BLaER1 treated with 17β-estradiol and CSF1 and Interleukin-3, amounts not matched to agents 10 nM and 100 nM (cell line): ENCODE results near the gene DCPS.

Experiments used
- H3K27ac ChIP-seq, 11 experiments: shearing (Covaris generic); formaldehyde crosslinking; 2 replicates each; pipeline ENCODE4 v1.8.1; 2022
- H3K27me3 ChIP-seq, 11 experiments: shearing (Covaris generic); formaldehyde crosslinking; 2 replicates each; pipeline ENCODE4 v1.8.1; 2022
- H3K36me3 ChIP-seq, 11 experiments: shearing (Covaris generic); formaldehyde crosslinking; 2 replicates each; pipeline ENCODE4 v1.8.1; 2022
- H3K4me1 ChIP-seq, 10 experiments: shearing (Covaris generic); formaldehyde crosslinking; 2 replicates each; pipeline ENCODE4 v1.8.1; 2022
- H3K4me2 ChIP-seq, 11 experiments: shearing (Covaris generic); formaldehyde crosslinking; 2 replicates each; pipeline ENCODE4 v1.8.1; 2022
- H3K4me3 ChIP-seq, 10 experiments: shearing (Covaris generic); formaldehyde crosslinking; 2 replicates each; pipeline ENCODE4 v1.8.1; 2022
- H3K9ac ChIP-seq, 11 experiments: shearing (Covaris generic); formaldehyde crosslinking; 2 replicates each; pipeline ENCODE4 v1.8.1; 2022
- H3K9me3 ChIP-seq, 11 experiments: shearing (Covaris generic); formaldehyde crosslinking; replicated peaks in 1 of 11; 2 replicates each; pipeline ENCODE4 v1.8.1; 2022
- H4K20me1 ChIP-seq, 11 experiments: shearing (Covaris generic); formaldehyde crosslinking; 2 replicates each; pipeline ENCODE4 v1.8.1; 2022
- Cebpa-rat ChIP-seq, 11 experiments: shearing (Covaris generic); IDR thresholded peaks; 2 replicates each; pipeline ENCODE4 v1.8.1; 2022

The DCPS gene

DNA sequence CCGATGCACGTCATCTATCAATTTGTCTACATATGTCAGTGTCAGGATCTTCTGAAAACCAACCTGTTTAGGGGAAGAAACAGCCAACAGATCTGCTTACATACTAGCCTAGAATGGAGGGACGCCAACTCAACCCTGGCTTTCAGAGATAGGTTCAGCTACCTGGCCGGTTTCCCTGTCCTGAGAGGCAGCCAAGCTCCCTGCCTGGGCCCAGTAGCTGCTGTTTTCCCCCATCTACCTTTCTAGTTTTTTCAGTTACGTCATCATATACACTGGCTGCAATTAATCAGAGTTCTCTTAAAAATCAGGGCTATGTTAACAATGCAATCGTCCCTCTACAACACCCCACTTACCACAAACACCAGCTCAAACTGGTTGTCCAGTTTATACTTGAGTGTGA lies 36.2 kb upstream of the DCPS start:
- H3K27ac ChIP-seq: peak overlapping the region; percentile 70 to 94 (median 91)
- H3K4me3 ChIP-seq: peak overlapping the region; percentile 72 to 96 (median 87)
- H3K9me3 ChIP-seq: no peaks in the 10 kb centered on the region
- peak overlapping the region; percentile 89 to 99 (median 97) for H3K4me2 ChIP-seq
- no peaks in the 10 kb centered on the region for H3K27me3 ChIP-seq
- no peak for TF ChIP-seq Cebpa-rat (IDR thresholded peaks at IDR 0.05)
- peaks cover 23 to 35% (median 27%) of the 10 kb centered on the region in 10 experiments for H3K4me1 ChIP-seq
- peaks cover 0 to 53% (median 25%) of the 10 kb centered on the region in 11 experiments; a peak in 16 of 22 replicates for H4K20me1 ChIP-seq
- peak overlapping the region; percentile 83 to 95 (median 91) for H3K9ac ChIP-seq
- H3K36me3 ChIP-seq: peaks cover 55 to 71% (median 64%) of the 10 kb centered on the region in 11 experiments

DNA sequence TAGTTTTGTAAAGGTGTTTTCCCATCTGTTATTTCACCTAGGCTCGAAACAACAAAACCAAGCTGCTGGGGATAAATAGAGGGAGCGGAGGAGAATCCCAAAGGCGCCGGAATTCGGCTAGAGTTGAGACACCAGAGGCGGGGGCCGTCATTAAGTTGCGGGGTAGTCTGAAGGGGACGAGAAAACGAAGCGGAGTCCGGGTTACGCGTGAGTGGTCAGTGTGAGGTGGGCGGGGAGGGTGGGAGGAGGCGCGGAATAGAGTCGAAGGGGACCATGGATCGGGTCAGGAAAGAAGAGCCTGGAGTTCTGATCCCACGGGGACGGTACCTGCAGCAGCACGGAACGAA lies 35.5 kb upstream of the DCPS start:
- TF ChIP-seq Cebpa-rat (IDR thresholded peaks at IDR 0.05): no peak
- H3K36me3 ChIP-seq: peaks cover 55 to 71% (median 64%) of the 10 kb centered on the region in 11 experiments

DNA sequence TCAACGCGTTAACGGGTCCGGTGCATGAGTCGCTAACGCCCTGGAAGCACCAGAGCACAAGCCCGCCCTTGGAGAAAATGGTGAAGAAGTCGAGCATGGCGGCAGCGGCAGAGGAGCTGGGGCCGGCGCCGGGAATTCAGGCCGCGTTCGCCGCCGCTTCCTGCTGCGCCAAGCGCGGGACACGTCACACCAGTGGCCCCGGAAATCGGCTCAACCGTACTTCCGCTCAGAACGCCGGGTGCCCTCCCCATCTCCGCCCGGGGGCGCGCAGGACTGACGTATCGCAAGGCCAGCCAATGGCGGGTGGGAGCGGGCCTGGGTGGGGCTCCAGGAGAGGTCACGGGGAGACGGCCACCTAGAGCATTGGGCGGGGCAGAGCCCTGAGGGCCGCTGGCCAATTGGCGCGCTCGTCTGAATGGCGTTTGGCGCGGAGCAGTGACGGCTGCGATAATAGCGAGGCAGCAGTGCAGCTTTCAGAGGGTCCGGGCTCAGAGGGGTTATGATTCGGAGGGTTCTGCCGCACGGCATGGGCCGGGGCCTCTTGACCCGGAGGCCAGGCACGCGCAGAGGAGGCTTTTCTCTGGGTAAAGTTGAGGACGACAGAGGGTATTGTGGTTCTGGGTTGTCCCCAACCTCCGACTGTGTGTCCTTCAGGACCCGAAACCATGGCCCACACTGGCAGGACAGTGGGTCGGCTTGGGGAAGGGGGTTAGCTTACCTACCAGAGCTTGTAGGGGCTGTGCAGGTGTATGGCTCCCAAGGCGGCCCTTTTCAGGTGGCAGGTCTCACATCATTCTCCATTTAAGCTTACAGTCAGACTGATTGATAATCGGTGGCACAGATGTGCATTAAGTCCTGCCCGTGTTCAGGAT lies 34.9 kb upstream of the DCPS start, which contains the start of the genes FOXRED1 and SRPRA:
Gene FOXRED1, plus strand, starts transcription at position 447 of the 872 bp plus-strand sequence. Its CDS starts 53 bp downstream, at position 500.
Gene SRPRA, minus strand, starts transcription at position 188 of the 872 bp plus-strand sequence. Its CDS starts 91 bp downstream, at position 97.
- peaks cover 0 to 40% (median 13%) of the 10 kb centered on the region in 11 experiments; a peak in 14 of 22 replicates for H4K20me1 ChIP-seq
- peaks cover 23 to 35% (median 27%) of the 10 kb centered on the region in 10 experiments for H3K4me1 ChIP-seq
- H3K9me3 ChIP-seq: no peaks in the 10 kb centered on the region
- H3K4me2 ChIP-seq: peak within 1 kb of the TSS; percentile 89 to 99 (median 97)
- H3K36me3 ChIP-seq: peaks cover 55 to 71% (median 64%) of the 10 kb centered on the region in 11 experiments
- peak within 1 kb of the TSS; percentile 79 to 94 (median 91) for H3K27ac ChIP-seq
- H3K4me3 ChIP-seq: peak within 1 kb of the TSS; percentile 72 to 96 (median 87)
- no peak for TF ChIP-seq Cebpa-rat (IDR thresholded peaks at IDR 0.05)
- H3K27me3 ChIP-seq: no peaks in the 10 kb centered on the region
- H3K9ac ChIP-seq: peak within 1 kb of the TSS; percentile 83 to 95 (median 91)

More for the DNA sequence above, 35.5 kb upstream of the DCPS start:
- Histone ChIP-seq H3K9me3 (no peaks in the 10 kb centered on the region), H3K27ac (peak overlapping the region; percentile 70 to 94 (median 91)), H3K27me3 (no peaks in the 10 kb centered on the region), H3K4me3 (peak overlapping the region; percentile 72 to 96 (median 87)), H3K4me2 (peak overlapping the region; percentile 89 to 99 (median 97)), H3K9ac (peak overlapping the region; percentile 83 to 95 (median 91)), H4K20me1 (peaks cover 0 to 46% (median 18%) of the 10 kb centered on the region in 11 experiments; a peak in 16 of 22 replicates), H3K4me1 (peaks cover 23 to 35% (median 27%) of the 10 kb centered on the region in 10 experiments)

DNA sequence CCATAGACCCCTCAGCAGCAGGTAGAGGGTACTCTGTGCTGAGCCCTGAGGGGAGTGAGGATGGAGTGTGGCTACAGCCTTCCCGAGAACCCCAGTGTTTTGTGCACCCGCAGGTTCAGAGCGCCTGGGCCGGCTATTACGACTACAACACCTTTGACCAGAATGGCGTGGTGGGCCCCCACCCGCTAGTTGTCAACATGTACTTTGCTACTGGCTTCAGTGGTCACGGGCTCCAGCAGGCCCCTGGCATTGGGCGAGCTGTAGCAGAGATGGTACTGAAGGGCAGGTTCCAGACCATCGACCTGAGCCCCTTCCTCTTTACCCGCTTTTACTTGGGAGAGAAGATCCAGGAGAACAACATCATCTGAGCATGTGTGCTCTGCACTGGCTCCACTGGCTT lies 26.5 kb upstream of the DCPS start:
- no peak overlapping the region for H3K4me2 ChIP-seq
- H3K27ac ChIP-seq: no peak overlapping the region
- H3K36me3 ChIP-seq: peaks cover 50 to 77% (median 65%) of the 10 kb centered on the region in 11 experiments
- no peak for TF ChIP-seq Cebpa-rat (IDR thresholded peaks at IDR 0.05)
- H3K27me3 ChIP-seq: no peaks in the 10 kb centered on the region
- no peak overlapping the region for H3K4me3 ChIP-seq
- H3K4me1 ChIP-seq: peaks cover 26 to 32% (median 29%) of the 10 kb centered on the region in 10 experiments
- H3K9me3 ChIP-seq: no peaks in the 10 kb centered on the region
- no peak overlapping the region for H3K9ac ChIP-seq
- H4K20me1 ChIP-seq: no peaks in the 10 kb centered on the region

DNA sequence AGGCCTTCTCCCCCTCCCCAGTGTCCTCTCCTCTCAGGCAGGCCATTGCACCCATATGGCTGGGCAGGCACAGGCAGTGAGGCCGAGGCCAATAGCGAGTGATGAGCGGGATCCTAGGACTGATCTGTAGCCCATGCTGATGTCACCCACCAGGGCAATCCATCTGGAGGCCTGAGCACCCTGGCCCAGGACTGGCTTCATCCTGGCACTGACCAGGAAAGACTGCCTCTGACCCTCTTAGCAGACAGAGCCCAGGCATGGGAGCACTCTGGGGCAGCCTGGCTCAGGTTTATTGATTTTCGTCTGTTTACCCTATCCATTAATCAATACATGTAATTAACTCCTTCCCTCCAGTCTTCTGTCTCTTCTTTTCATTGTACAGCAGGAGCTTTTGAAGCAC lies 26.1 kb upstream of the DCPS start:
- H3K27me3 ChIP-seq: no peaks in the 10 kb centered on the region
- no peak for TF ChIP-seq Cebpa-rat (IDR thresholded peaks at IDR 0.05)
- H3K27ac ChIP-seq: no peak overlapping the region; a peak in 1 of 22 replicates
- H4K20me1 ChIP-seq: no peaks in the 10 kb centered on the region
- peaks cover 46 to 72% (median 61%) of the 10 kb centered on the region in 11 experiments for H3K36me3 ChIP-seq
- H3K9me3 ChIP-seq: no peaks in the 10 kb centered on the region
- peaks cover 27 to 37% (median 31%) of the 10 kb centered on the region in 10 experiments for H3K4me1 ChIP-seq
- no peak overlapping the region for H3K9ac ChIP-seq
- H3K4me2 ChIP-seq: no peak overlapping the region
- H3K4me3 ChIP-seq: no peak overlapping the region

DNA sequence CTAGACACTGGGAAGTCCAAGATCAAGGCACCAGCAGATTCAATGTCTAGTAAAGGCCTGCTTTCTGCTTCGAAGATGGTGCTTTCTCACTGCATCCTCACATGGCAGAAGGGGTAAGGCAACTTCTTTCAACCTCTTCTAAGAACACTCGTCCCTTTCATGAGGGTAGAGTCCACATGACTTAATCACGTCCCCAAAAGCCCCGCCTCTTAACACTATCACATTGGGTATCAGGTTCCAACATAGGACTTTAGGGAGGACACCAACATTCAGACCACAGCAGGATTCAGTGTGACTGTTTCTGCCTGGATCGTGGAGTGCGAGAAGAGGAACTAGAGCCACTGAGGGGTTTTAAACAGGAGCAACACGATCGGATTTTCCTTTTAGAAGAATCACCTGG lies 24.7 kb upstream of the DCPS start:
- no peaks in the 10 kb centered on the region for H4K20me1 ChIP-seq
- peaks cover 32 to 58% (median 47%) of the 10 kb centered on the region in 11 experiments for H3K36me3 ChIP-seq
- no peak for TF ChIP-seq Cebpa-rat (IDR thresholded peaks at IDR 0.05)
- no peaks in the 10 kb centered on the region for H3K27me3 ChIP-seq
- no peak overlapping the region for H3K4me3 ChIP-seq
- H3K4me2 ChIP-seq: no peak overlapping the region
- peak overlapping the region in 1 of 11 experiments; percentile 77; a peak in 1 of 22 replicates for H3K27ac ChIP-seq
- no peaks in the 10 kb centered on the region for H3K9me3 ChIP-seq
- H3K9ac ChIP-seq: no peak overlapping the region
- H3K4me1 ChIP-seq: peaks cover 34 to 45% (median 41%) of the 10 kb centered on the region in 10 experiments

DNA sequence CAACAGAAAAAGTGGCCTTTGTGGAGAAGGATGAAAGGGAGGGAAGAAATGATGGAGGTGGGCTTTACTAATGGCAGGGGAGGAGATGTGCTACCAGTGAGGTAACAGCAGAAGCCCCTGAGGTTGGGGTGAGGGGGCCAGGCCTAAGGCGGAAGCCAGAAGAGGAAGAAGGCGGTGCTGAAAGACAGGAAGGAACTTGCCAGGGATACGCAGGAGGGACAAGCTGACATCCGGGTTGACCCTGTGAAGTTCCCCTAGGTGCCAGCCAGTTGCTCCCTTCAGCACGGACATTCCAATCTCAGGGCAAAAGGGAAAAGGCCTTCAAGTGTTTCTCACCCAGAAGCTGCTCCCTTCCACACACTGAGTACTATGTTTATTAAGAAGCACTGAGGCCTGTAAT lies 23.3 kb upstream of the DCPS start:
- peak overlapping the region in 9 of 11 experiments; percentile 7 to 56 (median 36); a peak in 9 of 22 replicates for H3K9ac ChIP-seq
- H3K27me3 ChIP-seq: no peaks in the 10 kb centered on the region
- peak overlapping the region; percentile 85 to 97 (median 93) for H3K4me2 ChIP-seq
- peak overlapping the region; percentile 47 to 78 (median 68); a peak in 21 of 22 replicates for H3K27ac ChIP-seq
- H3K36me3 ChIP-seq: peaks cover 18 to 44% (median 33%) of the 10 kb centered on the region in 11 experiments
- 0 out of 22 replicates have a peak, but pooled peaks cover 0 to 5% (median 0%) of the 10 kb centered on the region in 11 experiments for H4K20me1 ChIP-seq
- H3K4me1 ChIP-seq: peaks cover 43 to 58% (median 49%) of the 10 kb centered on the region in 10 experiments
- peak overlapping the region in 3 of 10 experiments; percentile 4 to 39 (median 21); a peak in 2 of 20 replicates for H3K4me3 ChIP-seq
- H3K9me3 ChIP-seq: no peaks in the 10 kb centered on the region
- TF ChIP-seq Cebpa-rat (IDR thresholded peaks at IDR 0.05): no peak

DNA sequence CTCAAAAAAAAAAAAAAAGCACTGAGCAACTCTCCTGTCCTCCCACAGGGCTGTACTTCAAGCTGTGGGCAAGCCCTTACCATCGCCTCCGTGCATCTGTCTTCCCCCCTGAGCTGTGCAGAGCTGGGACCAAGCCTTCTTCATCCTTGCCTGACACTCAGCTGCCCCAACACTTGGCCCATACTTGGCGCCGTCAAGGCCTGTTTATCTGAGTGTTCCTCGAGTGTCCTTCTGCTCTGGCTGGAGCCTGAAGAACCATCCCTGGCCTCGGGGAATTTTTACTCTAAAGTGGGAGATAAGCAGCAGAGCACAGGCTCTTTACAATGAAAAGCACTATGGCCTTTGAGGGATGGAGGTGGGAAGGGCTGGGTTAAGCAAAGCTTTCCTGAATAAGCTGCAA lies 22.6 kb upstream of the DCPS start:
- 0 out of 22 replicates have a peak, but pooled peaks cover 0 to 7% (median 0%) of the 10 kb centered on the region in 11 experiments for H4K20me1 ChIP-seq
- peak overlapping the region in 10 of 11 experiments; percentile 50 to 78 (median 70); a peak in 17 of 22 replicates for H3K27ac ChIP-seq
- H3K4me2 ChIP-seq: peak overlapping the region; percentile 85 to 97 (median 93)
- H3K4me3 ChIP-seq: no peak overlapping the region
- peaks cover 43 to 62% (median 50%) of the 10 kb centered on the region in 10 experiments for H3K4me1 ChIP-seq
- no peak for TF ChIP-seq Cebpa-rat (IDR thresholded peaks at IDR 0.05)
- peaks cover 13 to 37% (median 28%) of the 10 kb centered on the region in 11 experiments for H3K36me3 ChIP-seq
- no peaks in the 10 kb centered on the region for H3K27me3 ChIP-seq
- no peaks in the 10 kb centered on the region for H3K9me3 ChIP-seq
- H3K9ac ChIP-seq: no peak overlapping the region; a peak in 2 of 22 replicates
